ENCODE data around the gene CDC73. TPM values are rescaled to one million over a fixed set of nuclear protein-coding genes. Genes with fewer than 3 reads are reported as not detected.

CDC73 gene
- total and polyA plus RNA-seq, 9 of the 15 experiments (the other 6 are each of a cell fraction or from before 2014, with no cell fraction given), result 19.0 to 61.7 (median 30.1) TPM

DNA sequence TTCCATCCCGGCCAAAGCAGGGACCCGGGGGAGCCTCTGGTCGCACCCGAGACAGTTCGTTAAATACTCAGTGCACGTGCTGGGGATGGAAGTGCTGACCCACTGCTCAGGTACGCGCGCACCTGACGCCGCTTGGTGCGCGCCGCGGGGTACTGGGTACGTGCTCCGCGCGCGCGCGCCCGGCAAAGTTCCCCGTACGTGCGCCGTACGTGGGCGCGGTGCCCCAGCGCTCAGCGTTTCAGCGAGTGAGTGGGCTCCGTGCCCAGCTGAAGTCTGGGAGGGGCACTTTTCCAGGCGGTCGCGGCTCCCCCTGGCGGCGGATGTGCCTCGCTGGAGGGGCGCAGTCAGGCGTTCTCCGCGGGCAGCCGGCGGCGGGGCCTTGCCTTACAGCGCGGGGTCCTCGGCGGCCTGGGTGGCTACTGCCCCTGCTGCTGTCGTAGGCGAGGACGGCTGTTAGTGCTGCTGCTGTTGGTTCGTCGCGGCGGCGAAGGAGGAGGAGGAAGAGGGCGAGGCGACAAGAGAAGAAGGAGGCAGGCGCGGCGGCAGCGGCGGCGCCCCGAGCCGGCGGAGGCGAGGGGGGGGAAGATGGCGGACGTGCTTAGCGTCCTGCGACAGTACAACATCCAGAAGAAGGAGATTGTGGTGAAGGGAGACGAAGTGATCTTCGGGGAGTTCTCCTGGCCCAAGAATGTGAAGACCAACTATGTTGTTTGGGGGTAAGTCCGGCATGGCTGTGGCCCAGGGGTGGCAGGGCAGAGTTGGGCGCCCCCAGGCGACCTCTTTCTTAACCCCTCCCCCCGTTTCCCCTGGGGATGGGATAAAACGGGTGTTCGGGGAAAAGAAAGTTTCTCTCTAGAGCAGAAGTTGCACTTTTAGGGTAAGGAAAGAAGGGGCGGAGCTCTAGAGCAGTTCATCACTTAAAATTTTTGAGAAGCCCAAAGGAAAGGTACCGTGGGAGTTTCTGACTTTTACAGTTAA is at the start of gene CDC73 (continued):
- TF ChIP-seq ZNF175 (CRISPR knock-in tag; IDR thresholded peaks at IDR 0.05; ENCODE audit: low read depth) (peak; percentile 68), L3MBTL2 (IDR thresholded peaks at IDR 0.05) (peak; percentile 96), HNRNPLL (IDR thresholded peaks at IDR 0.05; ENCODE audit: low read depth, low read length, poor library complexity, severe bottlenecking) (peak; percentile 90), RBM22 (IDR thresholded peaks at IDR 0.05; ENCODE audit: low read depth, low read length, poor library complexity, severe bottlenecking) (peak; percentile 81), DACH1 (IDR thresholded peaks at IDR 0.05; ENCODE audit: partially characterized antibody) (peak; percentile 89), ZNF354B (CRISPR knock-in tag; IDR thresholded peaks at IDR 0.05) (no peak), ZNF583 (CRISPR knock-in tag; IDR thresholded peaks at IDR 0.05) (peak; percentile 74; the same call in 1 of the 2 replicates), NEUROD1 (IDR thresholded peaks at IDR 0.05; ENCODE audit: borderline replicate concordance, low read depth, low read length, partially characterized antibody) (peak; percentile 91), RBM15 (IDR thresholded peaks at IDR 0.05; ENCODE audit: insufficient read depth, low read length) (0 out of 2 replicates have a peak, but pooled peaks have one; percentile 41), CHD4 (IDR thresholded peaks at IDR 0.05; ENCODE audit: insufficient read depth, insufficient replicate concordance, low read depth, low read length, poor library complexity, severe bottlenecking) (no peak), TAF15 (IDR thresholded peaks at IDR 0.05; ENCODE audit: low read depth, low read length) (no peak), ZNF57 (CRISPR knock-in tag; IDR thresholded peaks at IDR 0.05) (no peak)
- TF ChIP-seq, protein P1, sequence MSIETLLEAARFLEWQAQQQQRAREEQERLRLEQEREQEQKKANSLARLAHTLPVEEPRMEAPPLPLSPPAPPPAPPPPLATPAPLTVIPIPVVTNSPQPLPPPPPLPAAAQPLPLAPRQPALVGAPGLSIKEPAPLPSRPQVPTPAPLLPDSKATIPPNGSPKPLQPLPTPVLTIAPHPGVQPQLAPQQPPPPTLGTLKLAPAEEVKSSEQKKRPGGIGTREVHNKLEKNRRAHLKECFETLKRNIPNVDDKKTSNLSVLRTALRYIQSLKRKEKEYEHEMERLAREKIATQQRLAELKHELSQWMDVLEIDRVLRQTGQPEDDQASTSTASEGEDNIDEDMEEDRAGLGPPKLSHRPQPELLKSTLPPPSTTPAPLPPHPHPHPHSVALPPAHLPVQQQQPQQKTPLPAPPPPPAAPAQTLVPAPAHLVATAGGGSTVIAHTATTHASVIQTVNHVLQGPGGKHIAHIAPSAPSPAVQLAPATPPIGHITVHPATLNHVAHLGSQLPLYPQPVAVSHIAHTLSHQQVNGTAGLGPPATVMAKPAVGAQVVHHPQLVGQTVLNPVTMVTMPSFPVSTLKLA (conservative IDR thresholded peaks at IDR 0.05), result peak; percentile 92 to 96
- TF ChIP-seq, protein P2, sequence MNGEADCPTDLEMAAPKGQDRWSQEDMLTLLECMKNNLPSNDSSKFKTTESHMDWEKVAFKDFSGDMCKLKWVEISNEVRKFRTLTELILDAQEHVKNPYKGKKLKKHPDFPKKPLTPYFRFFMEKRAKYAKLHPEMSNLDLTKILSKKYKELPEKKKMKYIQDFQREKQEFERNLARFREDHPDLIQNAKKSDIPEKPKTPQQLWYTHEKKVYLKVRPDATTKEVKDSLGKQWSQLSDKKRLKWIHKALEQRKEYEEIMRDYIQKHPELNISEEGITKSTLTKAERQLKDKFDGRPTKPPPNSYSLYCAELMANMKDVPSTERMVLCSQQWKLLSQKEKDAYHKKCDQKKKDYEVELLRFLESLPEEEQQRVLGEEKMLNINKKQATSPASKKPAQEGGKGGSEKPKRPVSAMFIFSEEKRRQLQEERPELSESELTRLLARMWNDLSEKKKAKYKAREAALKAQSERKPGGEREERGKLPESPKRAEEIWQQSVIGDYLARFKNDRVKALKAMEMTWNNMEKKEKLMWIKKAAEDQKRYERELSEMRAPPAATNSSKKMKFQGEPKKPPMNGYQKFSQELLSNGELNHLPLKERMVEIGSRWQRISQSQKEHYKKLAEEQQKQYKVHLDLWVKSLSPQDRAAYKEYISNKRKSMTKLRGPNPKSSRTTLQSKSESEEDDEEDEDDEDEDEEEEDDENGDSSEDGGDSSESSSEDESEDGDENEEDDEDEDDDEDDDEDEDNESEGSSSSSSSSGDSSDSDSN (IDR thresholded peaks at IDR 0.05; ENCODE audit: borderline replicate concordance in 1 of 2, low read depth in 2 of 2, low read length in 2 of 2), result peak; percentile 89 to 91; a peak in 3 of 4 replicates
- TF ChIP-seq, protein P3, sequence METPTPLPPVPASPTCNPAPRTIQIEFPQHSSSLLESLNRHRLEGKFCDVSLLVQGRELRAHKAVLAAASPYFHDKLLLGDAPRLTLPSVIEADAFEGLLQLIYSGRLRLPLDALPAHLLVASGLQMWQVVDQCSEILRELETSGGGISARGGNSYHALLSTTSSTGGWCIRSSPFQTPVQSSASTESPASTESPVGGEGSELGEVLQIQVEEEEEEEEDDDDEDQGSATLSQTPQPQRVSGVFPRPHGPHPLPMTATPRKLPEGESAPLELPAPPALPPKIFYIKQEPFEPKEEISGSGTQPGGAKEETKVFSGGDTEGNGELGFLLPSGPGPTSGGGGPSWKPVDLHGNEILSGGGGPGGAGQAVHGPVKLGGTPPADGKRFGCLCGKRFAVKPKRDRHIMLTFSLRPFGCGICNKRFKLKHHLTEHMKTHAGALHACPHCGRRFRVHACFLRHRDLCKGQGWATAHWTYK (CRISPR knock-in tag; IDR thresholded peaks at IDR 0.05), result peak; percentile 77; the same call in 1 of the 2 replicates
- TF ChIP-seq, protein P4, sequence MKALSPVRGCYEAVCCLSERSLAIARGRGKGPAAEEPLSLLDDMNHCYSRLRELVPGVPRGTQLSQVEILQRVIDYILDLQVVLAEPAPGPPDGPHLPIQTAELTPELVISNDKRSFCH (CRISPR knock-in tag; IDR thresholded peaks at IDR 0.05), result no peak
- TF ChIP-seq, protein P4 (tag; IDR thresholded peaks at IDR 0.05), result peak; percentile 90
- TF ChIP-seq, protein P5, sequence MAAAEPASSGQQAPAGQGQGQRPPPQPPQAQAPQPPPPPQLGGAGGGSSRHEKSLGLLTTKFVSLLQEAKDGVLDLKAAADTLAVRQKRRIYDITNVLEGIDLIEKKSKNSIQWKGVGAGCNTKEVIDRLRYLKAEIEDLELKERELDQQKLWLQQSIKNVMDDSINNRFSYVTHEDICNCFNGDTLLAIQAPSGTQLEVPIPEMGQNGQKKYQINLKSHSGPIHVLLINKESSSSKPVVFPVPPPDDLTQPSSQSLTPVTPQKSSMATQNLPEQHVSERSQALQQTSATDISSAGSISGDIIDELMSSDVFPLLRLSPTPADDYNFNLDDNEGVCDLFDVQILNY (CRISPR knock-in tag; IDR thresholded peaks at IDR 0.05), result peak; percentile 74
